Progenitor cell of endocrine pancreas (in vitro differentiated cells): ENCODE data around the gene PLEKHH2. TPM values are rescaled to one million over a fixed set of nuclear protein-coding genes. Genes with fewer than 3 reads are reported as not detected.

Source experiments
- DNase-seq: peaks from one replicate; pipeline ENCODE4 v3.0.0; 2021; ENCODE audit warnings: low spot score; ENCODE audit not compliant: unreplicated experiment
- H3K27ac Mint-ChIP-seq: 2 replicates; pipeline ENCODE4 v1.8.0; 2021; ENCODE audit warnings: mild to moderate bottlenecking, moderate library complexity, mixed read lengths
- H3K27me3 Mint-ChIP-seq: 2 replicates; pipeline ENCODE4 v1.8.0; 2021; ENCODE audit warnings: mixed read lengths
- H3K36me3 Mint-ChIP-seq: 2 replicates; pipeline ENCODE4 v1.8.0; 2022; ENCODE audit warnings: mixed read lengths; ENCODE audit not compliant: insufficient read depth
- H3K4me1 Mint-ChIP-seq: 2 replicates; pipeline ENCODE4 v1.8.0; 2021; ENCODE audit warnings: low read depth, mixed read lengths
- H3K4me3 Mint-ChIP-seq: 2 replicates; pipeline ENCODE4 v1.8.0; 2021; ENCODE audit warnings: low read depth, mild to moderate bottlenecking, moderate library complexity, mixed read lengths
- H3K9me3 Mint-ChIP-seq: 2 replicates; pipeline ENCODE4 v1.8.0; 2021; ENCODE audit warnings: low read depth, mixed read lengths
- CTCF ChIP-seq: fragments of 200-600 bp; sonication (generic); IDR thresholded peaks from one replicate; pipeline ENCODE4 v1.5.0; 2021; ENCODE audit warnings: antibody characterized with exemption, mild to moderate bottlenecking; ENCODE audit not compliant: unreplicated experiment
- total RNA-seq: library from RNA; stranded (reverse); gene quantifications from 2 replicates; pipeline ENCODE4 v1.2.1, GENCODE V29; 2021

PLEKHH2 gene
- total RNA-seq, 1 donor from 2014 or later, result 9.0 TPM

- H3K4me1 Mint-ChIP-seq, result no peaks in the 10 kb centered on the region
- peaks cover 3% of the 10 kb centered on the region for H3K36me3 Mint-ChIP-seq
- no peak overlapping the region for H3K27ac Mint-ChIP-seq
- H3K4me3 Mint-ChIP-seq, result no peak overlapping the region
- no peaks in the 10 kb centered on the region for H3K9me3 Mint-ChIP-seq
- DNase-seq, result no peak
- H3K27me3 Mint-ChIP-seq, result no peaks in the 10 kb centered on the region
- TF ChIP-seq CTCF, result no peak
Measured at GRCh38 chr2:43699761-43700160, 62.7 kb downstream of the PLEKHH2 start.

DNA sequence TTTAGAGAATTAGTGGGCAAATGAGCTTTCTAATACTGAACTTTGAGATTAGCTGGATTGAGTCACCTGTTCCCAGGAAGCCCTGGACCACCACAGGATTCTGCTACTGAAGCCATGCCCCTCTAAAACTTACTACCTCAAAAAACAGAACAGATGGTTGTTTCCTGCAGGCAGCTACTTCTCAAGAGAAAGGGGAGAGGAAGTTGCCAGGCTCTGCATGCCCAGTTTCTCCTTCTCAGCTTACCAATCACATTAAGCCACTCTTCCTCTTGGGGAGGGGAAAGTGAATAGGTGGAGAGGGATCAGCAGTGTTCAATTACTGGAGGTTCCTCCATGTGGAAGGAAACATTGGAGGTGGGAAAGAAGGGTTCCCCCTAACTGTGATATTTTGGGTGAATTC lies 64.1 kb downstream of the PLEKHH2 start:
- no peaks in the 10 kb centered on the region for H3K4me1 Mint-ChIP-seq
- H3K9me3 Mint-ChIP-seq, result no peaks in the 10 kb centered on the region
- H3K4me3 Mint-ChIP-seq, result no peak overlapping the region
- H3K36me3 Mint-ChIP-seq, result peaks cover 3% of the 10 kb centered on the region
- TF ChIP-seq CTCF, result no peak
- H3K27ac Mint-ChIP-seq, result no peak overlapping the region
- no peak for DNase-seq
- no peaks in the 10 kb centered on the region for H3K27me3 Mint-ChIP-seq

- TF ChIP-seq CTCF, result no peak
- H3K36me3 Mint-ChIP-seq, result peaks cover 1% of the 10 kb centered on the region
- no peak for DNase-seq
- no peak overlapping the region for H3K4me3 Mint-ChIP-seq
- no peak overlapping the region for H3K27ac Mint-ChIP-seq
- peaks cover 5% of the 10 kb centered on the region for H3K4me1 Mint-ChIP-seq
- no peaks in the 10 kb centered on the region for H3K27me3 Mint-ChIP-seq
- H3K9me3 Mint-ChIP-seq, result no peaks in the 10 kb centered on the region
Measured at GRCh38 chr2:43707255-43708015, 70.4 kb downstream of the PLEKHH2 start.

DNA sequence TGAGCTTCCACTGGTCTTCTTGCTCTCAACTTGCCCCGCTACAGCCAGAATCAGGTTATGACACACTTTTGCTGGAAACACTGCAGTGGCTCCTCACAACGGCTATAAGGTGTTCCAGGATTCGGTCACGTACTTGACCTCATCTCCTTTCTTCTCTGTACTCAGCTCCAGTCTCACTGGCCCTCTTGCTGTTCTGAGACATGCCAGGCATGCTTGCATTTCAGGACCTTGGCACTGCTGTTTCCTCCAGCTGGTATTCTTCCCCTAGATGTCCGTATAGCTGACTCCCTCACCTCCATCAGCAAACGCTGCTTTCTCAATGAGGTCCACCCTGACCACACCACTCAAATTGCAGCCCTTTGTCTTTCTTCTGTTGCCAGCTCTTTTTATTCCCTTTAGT lies 71.1 kb downstream of the PLEKHH2 start:
- no peak overlapping the region for H3K27ac Mint-ChIP-seq

DNA sequence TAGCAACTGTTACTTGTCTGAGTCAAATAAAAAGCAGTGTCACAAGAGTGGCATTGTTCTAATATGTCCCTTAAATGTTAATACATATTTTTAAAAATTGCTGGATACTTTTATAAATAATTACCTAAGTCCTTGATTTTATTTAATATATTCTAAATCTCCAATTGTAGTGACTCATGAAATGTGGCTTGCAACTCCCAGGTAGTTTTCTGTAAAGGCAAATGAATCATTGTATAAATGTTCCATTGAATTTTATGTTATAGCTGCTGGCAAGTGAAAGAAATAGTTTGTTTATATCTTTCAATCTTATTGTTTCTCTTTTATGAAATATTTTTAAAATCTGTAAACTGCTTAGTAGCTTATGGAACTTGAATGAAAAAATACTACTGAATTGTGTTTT lies 71.8 kb downstream of the PLEKHH2 start:
- no peak for TF ChIP-seq CTCF
- H3K4me3 Mint-ChIP-seq, result no peak overlapping the region
- H3K4me1 Mint-ChIP-seq, result peaks cover 13% of the 10 kb centered on the region
- no peaks in the 10 kb centered on the region for H3K27me3 Mint-ChIP-seq
- no peak overlapping the region for H3K27ac Mint-ChIP-seq
- no peaks in the 10 kb centered on the region for H3K9me3 Mint-ChIP-seq
- no peak for DNase-seq
- H3K36me3 Mint-ChIP-seq, result peaks cover 1% of the 10 kb centered on the region

More for the DNA sequence above, 71.1 kb downstream of the PLEKHH2 start:
- Mint-ChIP-seq H3K27me3 (no peaks in the 10 kb centered on the region), H3K36me3 (peaks cover 1% of the 10 kb centered on the region), H3K9me3 (no peaks in the 10 kb centered on the region), H3K4me1 (peaks cover 12% of the 10 kb centered on the region), H3K4me3 (no peak overlapping the region)
- no peak for DNase-seq
- no peak for TF ChIP-seq CTCF
